ENCODE measurements around the gene OMG.

- no peak for TF ChIP-seq CTCF (IDR thresholded peaks at IDR 0.05 in 2 of 3, conservative IDR thresholded peaks at IDR 0.05 in 1 of 3; ENCODE audit: borderline replicate concordance in 1 of 3, insufficient read depth in 1 of 3, low read depth in 2 of 3, low read length in 2 of 3)
- TF ChIP-seq MAX (IDR thresholded peaks at IDR 0.05), result no peak
- TF ChIP-seq RAD21 (IDR thresholded peaks at IDR 0.05; ENCODE audit: low read depth), result no peak
- TF ChIP-seq POLR2A (IDR thresholded peaks at IDR 0.05; ENCODE audit: borderline replicate concordance, extremely low read depth, insufficient read depth, insufficient read length), result no peak
- no peak for TF ChIP-seq POLR2AphosphoS5 (IDR thresholded peaks at IDR 0.05; ENCODE audit: low read depth, low read length)
- no peak for TF ChIP-seq CEBPB (IDR thresholded peaks at IDR 0.05; ENCODE audit: low read depth)
Observed at GRCh38 chr17:31249835-31250141, 47.3 kb downstream of the OMG start.

Measured in HCT116 (cell line).